LNCaP clone FGC (cell line): ENCODE data around the gene NDST1.

Experiments used
- DNase-seq: peaks from one replicate; pipeline ENCODE4 v3.0.0-alpha.2; 2011; ENCODE audit warnings: low read depth
- H3K4me3 ChIP-seq: 2 replicates; pipeline ENCODE4 v1.5.1; 2011; ENCODE audit warnings: mild to moderate bottlenecking, low read depth, low read length, control low read depth
- TF ChIP-seq, protein P1 (sequence below): IDR thresholded peaks from 2 replicates; pipeline ENCODE4 v1.5.1; 2012; ENCODE audit warnings: mild to moderate bottlenecking; ENCODE audit not compliant: control insufficient read depth, insufficient read depth; ENCODE audit errors: extremely low read depth

The NDST1 gene

DNA sequence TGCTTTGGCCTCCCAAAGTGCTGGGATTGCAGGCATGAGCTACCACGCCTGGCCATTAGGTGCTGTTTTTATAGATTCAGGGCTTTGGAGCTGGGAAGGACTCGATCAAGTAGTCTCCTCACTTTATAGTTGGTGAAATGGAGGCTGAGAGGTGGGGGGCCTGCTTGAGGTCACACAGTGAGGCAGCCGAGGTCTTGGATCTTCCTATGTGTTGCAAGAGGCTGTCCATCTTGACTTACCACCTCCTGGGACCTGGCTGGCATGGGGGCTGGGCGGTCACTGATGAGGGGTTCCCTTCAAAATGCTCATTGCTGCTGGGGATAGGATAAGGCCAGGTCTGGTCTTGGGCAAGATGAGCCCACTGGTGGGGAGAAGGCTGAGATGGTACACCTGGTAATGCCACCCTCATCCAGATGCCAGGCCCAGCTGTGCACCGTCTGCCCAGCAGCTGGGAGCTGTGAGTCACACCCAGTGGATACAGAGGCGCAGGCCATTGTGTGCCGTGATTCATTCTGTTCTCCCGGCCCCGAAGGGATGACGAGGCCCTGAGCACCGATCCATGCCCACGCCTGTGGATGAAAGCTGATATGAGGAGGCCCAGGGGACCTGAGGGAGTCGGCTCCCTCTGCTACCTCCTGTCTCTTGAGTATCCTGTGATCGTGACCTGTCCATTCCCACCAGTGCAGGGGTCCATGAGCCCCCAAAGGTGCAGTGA lies 10.5 kb upstream of the NDST1 start:
- DNase-seq, result no peak
- TF ChIP-seq, protein P1, sequence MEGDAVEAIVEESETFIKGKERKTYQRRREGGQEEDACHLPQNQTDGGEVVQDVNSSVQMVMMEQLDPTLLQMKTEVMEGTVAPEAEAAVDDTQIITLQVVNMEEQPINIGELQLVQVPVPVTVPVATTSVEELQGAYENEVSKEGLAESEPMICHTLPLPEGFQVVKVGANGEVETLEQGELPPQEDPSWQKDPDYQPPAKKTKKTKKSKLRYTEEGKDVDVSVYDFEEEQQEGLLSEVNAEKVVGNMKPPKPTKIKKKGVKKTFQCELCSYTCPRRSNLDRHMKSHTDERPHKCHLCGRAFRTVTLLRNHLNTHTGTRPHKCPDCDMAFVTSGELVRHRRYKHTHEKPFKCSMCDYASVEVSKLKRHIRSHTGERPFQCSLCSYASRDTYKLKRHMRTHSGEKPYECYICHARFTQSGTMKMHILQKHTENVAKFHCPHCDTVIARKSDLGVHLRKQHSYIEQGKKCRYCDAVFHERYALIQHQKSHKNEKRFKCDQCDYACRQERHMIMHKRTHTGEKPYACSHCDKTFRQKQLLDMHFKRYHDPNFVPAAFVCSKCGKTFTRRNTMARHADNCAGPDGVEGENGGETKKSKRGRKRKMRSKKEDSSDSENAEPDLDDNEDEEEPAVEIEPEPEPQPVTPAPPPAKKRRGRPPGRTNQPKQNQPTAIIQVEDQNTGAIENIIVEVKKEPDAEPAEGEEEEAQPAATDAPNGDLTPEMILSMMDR, result no peak
- H3K4me3 ChIP-seq, result no peak overlapping the region

DNA sequence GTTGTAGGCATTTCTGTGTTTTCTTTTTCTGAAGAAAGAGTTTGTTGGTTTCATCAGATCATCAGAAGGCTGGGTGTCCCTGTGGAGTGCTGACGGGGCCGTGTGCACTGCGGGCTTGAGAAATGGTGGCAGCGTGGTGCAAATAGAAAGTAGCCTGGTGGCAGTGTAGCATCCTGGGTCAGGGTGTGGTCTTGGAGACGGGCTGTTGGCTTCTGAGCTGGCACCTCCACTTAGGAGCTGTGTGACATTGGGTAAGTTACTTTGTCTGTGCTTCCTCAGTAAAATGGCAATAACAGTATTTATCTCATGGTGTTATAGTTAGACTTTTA lies 10.0 kb upstream of the NDST1 start:
- no peak for DNase-seq
- H3K4me3 ChIP-seq, result no peak overlapping the region
- TF ChIP-seq, protein P1, result no peak

DNA sequence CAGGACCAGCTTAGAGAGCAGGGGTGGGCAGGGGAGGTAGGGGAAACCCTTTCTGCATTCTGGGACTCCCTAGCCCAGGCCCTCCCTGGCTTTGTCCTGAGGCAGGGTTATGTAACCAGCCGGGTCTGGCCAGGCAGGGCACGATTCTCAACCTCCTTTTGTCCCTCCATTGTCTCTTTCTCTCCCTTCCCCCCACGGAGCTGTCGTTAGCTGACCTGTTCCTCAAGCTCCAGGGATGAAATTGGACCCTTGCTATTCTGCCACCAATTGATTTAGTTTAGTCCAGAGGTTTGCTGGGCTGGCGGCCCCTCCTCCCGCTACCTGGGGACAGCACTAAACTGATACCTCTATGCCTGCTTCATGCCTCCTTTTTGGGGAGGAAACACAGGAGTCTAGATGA lies 9.4 kb upstream of the NDST1 start:
- no peak for DNase-seq
- H3K4me3 ChIP-seq, result no peak overlapping the region
- TF ChIP-seq, protein P1, result no peak

DNA sequence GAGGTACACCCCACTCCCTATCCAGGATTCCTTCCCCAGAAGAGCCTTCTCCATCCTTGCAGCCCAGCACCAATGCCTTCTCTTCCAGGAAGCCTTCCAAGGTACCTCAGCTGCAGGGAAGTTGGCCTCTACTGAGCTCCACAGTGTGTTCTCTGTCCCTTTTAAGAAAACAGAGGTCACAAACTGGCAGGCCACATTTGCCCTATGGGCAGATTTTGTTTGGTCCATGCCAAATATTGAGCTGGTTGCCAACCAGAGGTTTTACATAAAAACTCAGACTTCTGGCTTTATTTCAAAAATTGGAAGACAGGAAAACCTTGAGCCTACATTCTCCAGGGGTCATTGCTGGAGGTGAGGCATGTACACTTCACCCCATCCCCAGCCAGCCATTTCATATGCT lies 9.0 kb upstream of the NDST1 start:
- DNase-seq, result no peak
- TF ChIP-seq, protein P1, result no peak
- H3K4me3 ChIP-seq, result no peak overlapping the region

GRCh38 chr5:150499437-150499956 lies 8.4 kb upstream of the NDST1 start:
- no peak for DNase-seq
- TF ChIP-seq, protein P1, result no peak
- H3K4me3 ChIP-seq, result no peak overlapping the region

DNA sequence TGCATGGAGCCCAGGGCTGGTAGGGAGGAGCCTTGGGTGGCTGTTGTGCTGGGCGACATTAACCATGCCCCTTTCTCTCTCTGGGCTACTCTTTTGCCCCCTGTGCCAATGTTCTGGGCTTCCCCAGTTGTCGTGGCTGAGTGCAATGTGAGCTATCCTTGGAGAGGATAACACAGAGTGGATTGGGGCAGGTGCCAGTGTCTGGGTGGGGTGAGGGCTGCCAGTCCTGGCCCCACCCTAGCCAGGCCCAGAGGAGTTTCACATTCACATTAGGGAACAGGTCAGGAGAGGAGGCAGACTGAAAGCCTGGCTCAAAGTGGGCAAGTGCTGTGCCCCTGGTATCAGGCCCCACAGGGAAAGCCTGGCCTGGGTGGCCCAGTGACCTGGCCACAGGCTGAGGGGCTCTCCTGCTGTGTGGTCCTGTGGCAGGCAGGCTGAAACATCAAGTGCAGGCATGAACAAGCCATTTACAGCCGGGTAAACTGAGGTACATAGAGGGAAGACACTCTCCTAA lies 7.5 kb upstream of the NDST1 start:
- TF ChIP-seq, protein P1, result no peak
- no peak for DNase-seq
- no peak overlapping the region for H3K4me3 ChIP-seq

GRCh38 chr5:150500905-150501304 lies 7.0 kb upstream of the NDST1 start:
- TF ChIP-seq, protein P1, result no peak
- H3K4me3 ChIP-seq, result no peak overlapping the region
- no peak for DNase-seq
